Coronary artery (tissue), 2 donors: Measurements from ENCODE around the gene TNS1.
"Not testable (repeated sequence)": the region's sequence is repeated elsewhere in the genome, so short reads cannot be mapped to it uniquely, and the experiment has no call there.

ENCODE experiments used
- DNase-seq: peaks from one replicate; pipeline ENCODE4 v3.0.0-alpha.2; 2017; ENCODE audit warnings: low spot score
- H3K27ac ChIP-seq, 2 donors: fragments of 200-600 bp; sonication (generic); one replicate each; pipeline ENCODE4 v1.5.1; 2016 to 2019
- H3K4me3 ChIP-seq: fragments of 200-600 bp; sonication (generic); 2 replicates; pipeline ENCODE4 v1.5.1; 2016; ENCODE audit warnings: mild to moderate bottlenecking, moderate library complexity
- TF ChIP-seq, protein P1 (sequence below): fragments of 200-600 bp; sonication (generic); IDR thresholded peaks from one replicate; pipeline ENCODE4 v1.5.1; 2019; ENCODE audit warnings: antibody characterized with exemption

Gene TNS1

DNA sequence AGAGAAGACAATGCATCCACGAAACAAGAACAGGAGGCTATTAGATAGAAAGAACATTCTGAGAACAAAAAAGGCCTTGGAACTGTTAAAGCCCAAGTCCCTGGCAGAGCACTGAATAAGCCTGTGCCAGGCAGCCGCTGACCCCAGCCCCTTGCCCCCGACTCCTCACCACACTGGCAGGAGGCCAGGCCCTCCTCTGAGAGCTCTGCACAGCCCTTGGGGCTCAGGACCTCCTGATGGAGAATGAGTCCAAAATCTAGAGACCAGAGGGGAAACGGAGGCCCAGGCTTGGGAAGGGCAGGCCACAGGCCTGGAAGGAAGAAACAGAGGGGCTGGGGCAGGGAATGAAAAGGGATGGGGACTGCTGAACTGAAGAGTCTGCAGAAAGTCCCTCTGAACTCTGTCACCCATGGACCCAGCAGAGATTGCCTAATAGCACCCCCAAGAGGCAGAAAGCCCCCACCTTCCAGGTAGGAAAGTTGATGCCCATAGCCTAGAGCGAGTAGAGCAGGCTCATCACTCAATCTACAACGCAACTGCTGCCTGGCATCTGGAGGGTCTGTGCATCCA, 18.3 kb upstream of the TNS1 start:
- no peak overlapping the region for H3K4me3 ChIP-seq
- peak overlapping the region; percentile 68 to 76 for H3K27ac ChIP-seq
- TF ChIP-seq, protein P1, sequence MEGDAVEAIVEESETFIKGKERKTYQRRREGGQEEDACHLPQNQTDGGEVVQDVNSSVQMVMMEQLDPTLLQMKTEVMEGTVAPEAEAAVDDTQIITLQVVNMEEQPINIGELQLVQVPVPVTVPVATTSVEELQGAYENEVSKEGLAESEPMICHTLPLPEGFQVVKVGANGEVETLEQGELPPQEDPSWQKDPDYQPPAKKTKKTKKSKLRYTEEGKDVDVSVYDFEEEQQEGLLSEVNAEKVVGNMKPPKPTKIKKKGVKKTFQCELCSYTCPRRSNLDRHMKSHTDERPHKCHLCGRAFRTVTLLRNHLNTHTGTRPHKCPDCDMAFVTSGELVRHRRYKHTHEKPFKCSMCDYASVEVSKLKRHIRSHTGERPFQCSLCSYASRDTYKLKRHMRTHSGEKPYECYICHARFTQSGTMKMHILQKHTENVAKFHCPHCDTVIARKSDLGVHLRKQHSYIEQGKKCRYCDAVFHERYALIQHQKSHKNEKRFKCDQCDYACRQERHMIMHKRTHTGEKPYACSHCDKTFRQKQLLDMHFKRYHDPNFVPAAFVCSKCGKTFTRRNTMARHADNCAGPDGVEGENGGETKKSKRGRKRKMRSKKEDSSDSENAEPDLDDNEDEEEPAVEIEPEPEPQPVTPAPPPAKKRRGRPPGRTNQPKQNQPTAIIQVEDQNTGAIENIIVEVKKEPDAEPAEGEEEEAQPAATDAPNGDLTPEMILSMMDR: no peak
- peak; percentile 52 for DNase-seq

DNA sequence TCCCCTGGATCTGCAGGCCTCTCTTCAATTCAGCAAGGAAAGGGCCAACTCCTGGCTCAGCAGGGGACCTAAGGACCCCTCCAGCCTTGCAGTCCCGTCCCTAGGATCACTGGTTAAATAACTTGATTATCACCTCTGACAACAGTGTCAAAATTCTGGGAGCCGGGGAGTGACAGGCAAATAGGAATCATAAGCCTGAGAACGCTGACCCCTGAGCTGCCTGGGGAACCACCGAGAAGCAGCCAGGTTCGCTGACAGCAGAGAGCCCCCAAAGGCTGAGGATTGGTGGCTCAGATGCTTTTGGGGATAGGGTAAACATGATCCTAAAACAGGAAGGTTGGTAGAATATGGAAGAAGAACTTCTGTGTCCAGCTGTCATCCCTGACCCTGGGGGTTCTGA, 17.5 kb upstream of the TNS1 start:
- Histone ChIP-seq H3K27ac (peak overlapping the region in 1 of 2 donors; percentile 20), H3K4me3 (no peak overlapping the region)
- DNase-seq: no peak
- TF ChIP-seq, protein P1: no peak

DNA sequence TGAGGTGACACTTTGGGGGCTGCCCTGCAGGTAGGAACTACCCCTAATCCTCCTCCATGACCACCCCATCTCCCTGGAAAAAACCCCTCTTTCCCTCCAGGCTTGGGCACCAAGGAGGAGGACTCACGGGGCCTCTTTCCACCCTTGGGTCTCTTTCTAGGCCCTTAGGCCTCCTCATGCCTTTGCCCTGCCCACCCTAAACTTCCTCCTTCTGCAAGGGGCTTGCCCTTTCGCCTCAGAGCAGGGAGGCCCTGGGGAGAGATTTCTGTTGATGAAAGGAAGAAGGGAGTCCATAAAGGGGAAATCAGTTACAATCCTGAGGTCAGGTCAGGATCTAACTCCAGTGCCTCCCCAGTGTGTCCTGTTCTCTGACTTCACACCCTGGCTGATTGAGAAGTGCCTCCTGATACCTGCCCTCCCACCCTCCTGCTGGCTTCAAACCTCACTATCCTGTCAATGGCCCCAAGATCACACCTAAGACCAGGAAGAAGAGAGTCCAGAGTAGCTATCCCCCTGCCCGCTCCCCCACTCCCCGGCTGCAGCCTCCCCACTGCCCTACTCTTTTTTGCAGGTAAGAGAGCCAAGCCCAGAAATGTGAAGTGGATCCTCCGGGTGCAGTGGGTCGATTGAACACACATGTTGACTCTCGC, 16.7 kb upstream of the TNS1 start:
- peak; percentile 71 for DNase-seq
- no peak overlapping the region for H3K4me3 ChIP-seq
- peak overlapping the region; percentile 55 to 66 for H3K27ac ChIP-seq
- TF ChIP-seq, protein P1: no peak

DNA sequence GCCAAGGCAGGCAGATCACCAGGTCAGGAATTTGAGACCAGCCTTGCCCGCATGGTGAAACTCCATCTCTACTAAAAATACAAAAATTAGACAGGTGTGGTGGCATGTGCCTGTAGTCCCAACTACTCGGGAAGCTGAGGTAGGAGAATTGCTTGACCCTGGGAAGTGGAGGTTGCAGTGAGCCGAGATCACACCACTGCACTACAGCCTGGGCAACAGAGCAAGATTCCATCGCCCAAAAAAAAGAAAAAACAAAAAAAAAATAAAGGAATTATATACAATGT, 16.0 kb upstream of the TNS1 start:
- DNase-seq, H3K4me3 ChIP-seq: not testable (repeated sequence)
- peak overlapping the region; percentile 66 to 93 for H3K27ac ChIP-seq

DNA sequence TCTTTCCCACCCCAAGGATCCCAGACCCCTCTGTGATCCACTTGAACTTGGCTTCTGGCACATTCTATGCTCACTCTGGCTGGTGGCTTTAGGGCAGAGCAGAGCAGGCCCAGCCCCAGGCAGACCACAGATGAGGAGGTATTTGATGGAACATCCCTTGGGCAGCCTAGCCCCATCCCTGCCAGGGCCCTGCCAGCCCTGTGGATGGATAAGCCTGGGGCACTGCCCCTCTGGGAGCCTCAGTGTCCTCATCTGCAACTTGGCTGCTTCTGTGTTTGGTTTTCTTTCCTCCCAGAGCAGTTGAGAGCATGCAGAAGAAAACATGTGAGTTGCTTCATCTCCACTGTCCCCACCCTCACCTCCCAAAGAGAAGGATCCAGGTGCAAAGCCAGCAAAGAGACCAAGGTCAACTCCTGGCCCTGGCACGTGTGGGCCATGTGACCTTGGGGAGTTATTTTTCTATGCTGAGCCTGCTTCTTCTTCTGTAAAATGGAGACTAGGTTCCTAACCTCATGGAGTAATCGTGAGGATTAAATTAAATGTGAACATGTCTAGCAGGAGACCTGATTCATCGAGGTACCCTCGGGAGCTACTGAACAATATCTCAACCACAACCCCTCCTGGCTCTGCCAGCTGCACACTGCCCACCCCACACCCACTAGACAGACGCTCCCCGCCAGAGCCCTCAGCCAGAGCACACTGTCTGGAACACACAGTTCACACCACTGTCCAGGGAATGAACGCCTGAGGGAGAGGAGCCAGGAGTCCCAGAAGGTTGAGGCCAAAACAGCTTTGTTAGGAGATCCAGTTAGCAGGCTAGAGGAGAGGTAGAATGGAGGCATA, 14.6 kb upstream of the TNS1 start:
- TF ChIP-seq, protein P1: no peak
- no peak overlapping the region for H3K4me3 ChIP-seq
- H3K27ac ChIP-seq: peak overlapping the region; percentile 66 to 93
- no peak for DNase-seq

DNA sequence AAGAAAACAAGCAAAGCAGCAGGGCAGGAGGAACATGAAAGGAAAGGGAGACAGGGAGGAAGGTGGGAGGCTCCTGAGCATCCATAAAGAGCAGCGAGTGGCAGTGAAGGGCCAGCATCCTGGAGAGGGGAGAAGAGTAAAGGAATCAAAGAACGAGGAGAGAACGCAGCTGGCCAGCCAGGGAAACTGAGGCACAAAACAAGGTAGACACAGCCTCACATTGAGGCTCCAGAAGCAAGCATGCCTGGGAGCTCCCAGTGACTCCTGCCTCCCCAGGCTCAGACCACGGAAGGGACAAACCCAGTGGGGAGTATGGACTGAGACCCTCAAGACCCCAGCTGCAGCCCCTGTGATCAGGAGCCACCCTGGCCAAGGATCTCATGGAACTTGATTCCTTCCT, 14.0 kb upstream of the TNS1 start:
- no peak overlapping the region for H3K4me3 ChIP-seq
- DNase-seq: no peak
- TF ChIP-seq, protein P1: no peak
- H3K27ac ChIP-seq: peak overlapping the region; percentile 66 to 93

DNA sequence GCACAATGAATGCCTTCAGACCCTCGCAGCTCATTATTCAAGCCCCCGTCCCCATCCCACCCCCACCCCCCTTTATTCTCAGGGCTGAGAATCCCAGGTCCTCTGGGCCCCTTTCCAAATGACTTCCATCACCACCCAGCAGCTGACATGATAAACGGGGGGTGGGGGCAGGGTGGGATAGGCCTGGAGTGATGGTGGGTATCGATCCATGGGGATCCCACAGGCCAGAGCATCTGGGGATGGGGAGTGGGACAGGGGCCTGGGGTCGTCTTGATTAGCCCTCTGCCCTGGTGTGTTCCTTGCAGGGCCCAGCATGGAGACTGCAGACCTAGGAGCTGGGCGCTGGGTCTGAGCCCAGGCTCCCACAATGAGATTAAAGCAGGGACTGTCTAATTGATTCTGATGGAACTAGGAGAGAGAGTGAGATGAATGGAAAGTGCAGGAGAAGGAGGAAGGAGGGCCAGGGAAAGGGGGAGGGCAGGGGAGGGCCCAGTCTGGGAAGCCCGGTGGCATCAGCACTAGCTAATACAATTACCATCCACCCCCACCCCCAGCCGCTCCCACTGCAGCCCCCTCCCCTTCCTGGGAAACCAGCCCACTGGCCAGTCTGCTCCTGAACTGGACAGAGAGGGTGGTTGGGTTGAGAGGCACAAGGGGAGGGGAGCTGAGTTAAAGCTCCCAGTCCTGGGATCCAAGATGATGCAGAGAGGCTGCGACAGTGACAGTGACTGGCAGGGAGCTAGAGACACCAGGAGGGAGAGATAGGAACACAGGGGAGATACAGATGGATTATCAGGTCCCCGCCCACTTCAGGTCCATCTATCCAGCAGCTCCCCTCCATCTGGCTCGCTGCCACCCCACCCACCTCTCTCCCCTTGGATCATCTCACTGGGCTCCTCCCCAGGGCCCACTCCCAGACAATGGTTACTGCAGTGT, 13.1 kb upstream of the TNS1 start:
- DNase-seq: no peak
- TF ChIP-seq, protein P1: no peak
- H3K27ac ChIP-seq: peak overlapping the region; percentile 66 to 93
- H3K4me3 ChIP-seq: no peak overlapping the region
